PC-3 (cell line): ENCODE data around the gene BCCIP. TPM values are rescaled to one million over a fixed set of nuclear protein-coding genes. Genes with fewer than 3 reads are reported as not detected.

Source experiments
- ATAC-seq: fragments of 200-7000 bp; cut with Tn5 transposase; 2 replicates; pipeline ENCODE4 v1.9.1; 2020; ENCODE audit warnings: mild to moderate bottlenecking, moderate library complexity
- BruUV-seq: library from RNA; stranded (reverse); fragments of 400-500 nt; replicated peaks from 2 replicates; lab custom pipeline; 2021; lab: Mats Ljungman, UMichigan
- CTCF ChIA-PET: fragments of 300-600 bp; sonication (Branson Sonifier 250); formaldehyde crosslinking; loops from one replicate; lab custom pipeline; 2022; ENCODE audit warnings: antibody characterized with exemption; lab: Charles Lee
- POLR2A ChIA-PET: fragments of 300-600 bp; sonication (Branson Sonifier 250); formaldehyde crosslinking; loops from one replicate; lab custom pipeline; 2022; ENCODE audit warnings: antibody characterized with exemption; ENCODE audit not compliant: unreplicated experiment; lab: Charles Lee
- DNase-seq: peaks from one replicate; pipeline ENCODE4 v3.0.0-alpha.2; 2015
- H2AFZ ChIP-seq: fragments of 300-600 bp; sonication (generic); 2 replicates; pipeline ENCODE4 v1.6.0; 2016; ENCODE audit warnings: antibody characterized with exemption, low read length
- H3F3A ChIP-seq: fragments of 300-600 bp; sonication (generic); one replicate; pipeline ENCODE4 v1.6.0; 2017; ENCODE audit warnings: antibody characterized with exemption, low read length, control low read depth, mild to moderate bottlenecking; ENCODE audit not compliant: unreplicated experiment
- H3K27ac ChIP-seq: fragments of 300-600 bp; sonication (generic); 2 replicates; pipeline ENCODE4 v1.5.1; 2016; ENCODE audit warnings: mild to moderate bottlenecking, low read length
- H3K27me3 ChIP-seq: fragments of 300-600 bp; sonication (generic); 2 replicates; pipeline ENCODE4 v1.6.1; 2016; ENCODE audit warnings: low read length, mixed read lengths
- H3K36me3 ChIP-seq: fragments of 300-600 bp; sonication (generic); 2 replicates; pipeline ENCODE4 v1.6.1; 2016; ENCODE audit warnings: low read depth, mixed run types, low read length, mixed read lengths
- H3K4me1 ChIP-seq: fragments of 300-600 bp; sonication (generic); 2 replicates; pipeline ENCODE4 v1.5.1; 2016; ENCODE audit warnings: low read length; ENCODE audit not compliant: insufficient read depth
- H3K4me2 ChIP-seq: fragments of 300-600 bp; sonication (generic); 2 replicates; pipeline ENCODE4 v1.6.0; 2016; ENCODE audit warnings: low read length
- H3K4me3 ChIP-seq: fragments of 300-600 bp; sonication (generic); 2 replicates; pipeline ENCODE4 v1.5.1; 2016; ENCODE audit warnings: mild to moderate bottlenecking, low read length, mixed read lengths
- H3K79me2 ChIP-seq: fragments of 300-600 bp; sonication (generic); 2 replicates; pipeline ENCODE4 v1.6.1; 2017; ENCODE audit warnings: low read length, mixed read lengths
- H3K9ac ChIP-seq: fragments of 300-600 bp; sonication (generic); 2 replicates; pipeline ENCODE4 v1.6.0; 2016; ENCODE audit warnings: mild to moderate bottlenecking, low read length
- H3K9me2 ChIP-seq: fragments of 300-600 bp; sonication (generic); replicated peaks from 2 replicates; pipeline ENCODE4 v1.6.1; 2016; ENCODE audit warnings: mixed run types, low read length, mixed read lengths
- H3K9me3 ChIP-seq: fragments of 300-600 bp; sonication (generic); 2 replicates; pipeline ENCODE4 v1.6.1; 2016; ENCODE audit warnings: low read length, mixed read lengths
- H4K20me1 ChIP-seq: fragments of 300-600 bp; sonication (generic); 2 replicates; pipeline ENCODE4 v1.6.1; 2016; ENCODE audit warnings: low read length, mixed read lengths
- CTCF ChIP-seq: fragments of 300-600 bp; sonication (generic); conservative IDR thresholded peaks from 2 replicates; pipeline ENCODE4 v1.5.1; 2017; ENCODE audit warnings: antibody characterized with exemption, low read depth, mild to moderate bottlenecking, low read length
- EZH2 ChIP-seq: fragments of 300-600 bp; sonication (generic); IDR thresholded peaks from one replicate; pipeline ENCODE4 v1.6.1; 2017; ENCODE audit warnings: antibody characterized with exemption, mild to moderate bottlenecking, low read length; ENCODE audit not compliant: unreplicated experiment
- EZH2phosphoT487 ChIP-seq: fragments of 300-600 bp; sonication (generic); IDR thresholded peaks from 2 replicates; pipeline ENCODE4 v1.6.1; 2018; ENCODE audit warnings: mild to moderate bottlenecking, antibody characterized with exemption, low read length, borderline replicate concordance
- intact Hi-C: fragments of 100-400 bp; cut with micrococcal nuclease; formaldehyde crosslinking; loops from 2 replicates; pipeline ENCODE4 v1.9.0; 2023
- total RNA-seq: library from RNA; depleted of rRNA; stranded (reverse); fragments of >200 nt; gene quantifications from 2 replicates; pipeline ENCODE4 v1.2.3, GENCODE V29; 2014

BCCIP gene
- total RNA-seq, 1 experiment from 2014 or later = 81.5 TPM

DNA sequence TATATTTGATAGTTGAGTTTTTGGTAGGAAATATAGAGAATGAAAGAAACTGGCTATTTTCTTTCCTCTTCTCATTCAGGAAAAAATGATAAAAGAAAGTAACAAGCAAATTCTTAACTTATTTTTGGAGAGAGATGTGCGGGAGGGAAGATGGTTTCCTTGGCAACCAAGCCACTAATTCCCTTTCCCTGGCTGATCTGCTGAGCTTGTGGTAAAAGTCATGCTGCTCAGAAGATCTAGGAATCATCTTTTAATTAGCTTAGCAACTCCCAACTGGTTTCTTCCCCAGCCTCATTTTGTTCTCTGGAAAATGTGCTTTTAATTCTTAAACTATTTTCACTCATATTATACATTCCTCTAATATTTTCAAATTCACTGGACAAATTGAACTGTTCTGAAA lies 12.1 kb upstream of the BCCIP start:
- peak overlapping the region; percentile 25; the same call in 1 of the 2 replicates for H3K9ac ChIP-seq
- no peaks in the 10 kb centered on the region for H3K9me3 ChIP-seq
- TF ChIP-seq EZH2 (no peak), EZH2phosphoT487 (no peak), CTCF (no peak)
- H3F3A ChIP-seq = no peaks in the 10 kb centered on the region
- H3K79me2 ChIP-seq = no peaks in the 10 kb centered on the region
- DNase-seq (no peak), ATAC-seq (no peak)
- intact Hi-C loops = no loop called here
- no peaks in the 10 kb centered on the region for H3K4me1 ChIP-seq
- peaks cover 11% of the 10 kb centered on the region for H3K36me3 ChIP-seq
- H3K9me2 ChIP-seq = no peaks in the 10 kb centered on the region
- CTCF ChIA-PET = no interaction called here
- H2AFZ ChIP-seq = no peak overlapping the region
- H3K4me2 ChIP-seq = no peak overlapping the region
- peak overlapping the region; percentile 57; the same call in 1 of the 2 replicates for H3K27ac ChIP-seq
- H3K27me3 ChIP-seq = no peaks in the 10 kb centered on the region
- BruUV-seq = no TSS peak
- no peaks in the 10 kb centered on the region for H4K20me1 ChIP-seq
- no peak overlapping the region for H3K4me3 ChIP-seq
- POLR2A ChIA-PET = no interaction called here

DNA sequence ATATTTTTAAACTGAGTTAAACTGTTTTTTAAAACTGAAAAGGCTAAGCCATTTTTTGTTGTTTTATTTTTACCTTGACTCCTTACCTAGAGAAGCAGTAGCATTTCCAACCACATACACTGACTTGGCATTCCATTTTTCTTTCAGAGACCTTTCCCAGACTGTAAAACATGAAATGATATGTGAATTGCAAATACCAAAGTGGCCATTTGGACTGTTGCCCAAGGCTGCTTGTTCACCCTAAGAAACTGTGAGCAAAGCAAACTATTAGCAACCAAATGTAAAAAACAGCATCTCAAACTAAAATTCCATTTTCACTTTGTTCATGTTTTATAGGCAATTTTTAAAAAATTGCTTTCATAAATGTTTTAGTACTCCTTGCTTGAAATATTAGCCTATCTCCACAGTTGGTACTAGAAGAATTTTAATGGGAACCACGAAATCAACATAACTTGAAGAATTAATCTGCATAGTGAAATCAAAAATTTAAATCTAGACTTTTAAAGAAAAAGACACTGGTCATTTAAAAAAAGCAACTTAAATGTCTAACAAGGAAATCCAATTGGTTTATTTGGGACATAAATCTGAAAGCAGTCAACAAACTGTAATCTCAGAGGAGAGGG lies 11.1 kb upstream of the BCCIP start:
- TF ChIP-seq EZH2phosphoT487 = no peak
- TF ChIP-seq CTCF = no peak
- no peak for TF ChIP-seq EZH2
- no peaks in the 10 kb centered on the region for H3K79me2 ChIP-seq
- no peaks in the 10 kb centered on the region for H3K27me3 ChIP-seq
- intact Hi-C loops = no loop called here
- H3K9me3 ChIP-seq = no peaks in the 10 kb centered on the region
- no TSS peak for BruUV-seq
- H3K36me3 ChIP-seq = peaks cover 11% of the 10 kb centered on the region
- no peaks in the 10 kb centered on the region for H3K4me1 ChIP-seq
- H4K20me1 ChIP-seq = no peaks in the 10 kb centered on the region
- no peaks in the 10 kb centered on the region for H3F3A ChIP-seq
- H3K27ac ChIP-seq = peak overlapping the region; percentile 57
- no peak overlapping the region for H3K4me3 ChIP-seq
- ATAC-seq (peak; percentile 42), DNase-seq (peak; percentile 21)
- H2AFZ ChIP-seq = no peak overlapping the region
- POLR2A ChIA-PET = no interaction called here
- H3K4me2 ChIP-seq = no peak overlapping the region
- H3K9me2 ChIP-seq = no peaks in the 10 kb centered on the region
- peak overlapping the region; percentile 16; the same call in 1 of the 2 replicates for H3K9ac ChIP-seq
- CTCF ChIA-PET = no interaction called here

GRCh38 chr10:125815764-125816163 lies 7.6 kb upstream of the BCCIP start:
- CTCF ChIA-PET = no interaction called here
- TF ChIP-seq CTCF (no peak), EZH2phosphoT487 (no peak)
- DNase-seq (no peak), ATAC-seq (no peak)
- Histone ChIP-seq H3K4me3 (no peak overlapping the region), H3K9ac (no peak overlapping the region), H4K20me1 (no peaks in the 10 kb centered on the region), H3K4me1 (no peaks in the 10 kb centered on the region), H3K36me3 (peaks cover 3% of the 10 kb centered on the region; the same call in 1 of the 2 replicates), H3K79me2 (0 out of 2 replicates have a peak, but pooled peaks cover under 1% of the 10 kb centered on the region), H3F3A (no peaks in the 10 kb centered on the region), H3K27ac (no peak overlapping the region), H3K9me3 (no peaks in the 10 kb centered on the region), H2AFZ (no peak overlapping the region), H3K4me2 (no peak overlapping the region), H3K27me3 (no peaks in the 10 kb centered on the region), H3K9me2 (no peaks in the 10 kb centered on the region)
- POLR2A ChIA-PET = no interaction called here
- intact Hi-C loops = no loop called here
- BruUV-seq = no TSS peak
